K562 (cell line): ENCODE measurements around the gene CCDC71L. TPM values are rescaled to one million over a fixed set of nuclear protein-coding genes. Genes with fewer than 3 reads are reported as not detected.

Source experiments
- ARID2 ChIP-seq: fragments of 450-650 bp; IDR thresholded peaks from 2 replicates; pipeline ENCODE4 v1.6.1; 2017; ENCODE audit warnings: antibody characterized with exemption, mild to moderate bottlenecking
- CBX1 ChIP-seq: sonication (generic); IDR thresholded peaks from 2 replicates; pipeline ENCODE4 v1.6.1; 2016; ENCODE audit warnings: antibody characterized with exemption, low read depth, mild to moderate bottlenecking
- CBX3 ChIP-seq, 2 experiments: IDR thresholded peaks; 1 replicate in 1 of 2; 2 replicates in 1 of 2; pipeline ENCODE4 v1.6.1; 2012; ENCODE audit warnings: inconsistent platforms in 2 of 2, low read length in 2 of 2, borderline replicate concordance in 1 of 2, control low read depth in 1 of 2
- CREB3 ChIP-seq: fragments of 450-650 bp; conservative IDR thresholded peaks from 2 replicates; pipeline ENCODE4 v1.6.1; 2016; ENCODE audit warnings: missing genetic modification characterization, low read depth, mild to moderate bottlenecking, missing compliant biosample characterization, moderate library complexity
- CREB5 ChIP-seq: fragments of 250-450 bp; sonication (Bioruptor Pico); IDR thresholded peaks from 2 replicates; pipeline ENCODE4 v1.5.0; 2020; ENCODE audit warnings: mild to moderate bottlenecking
- FOXM1 ChIP-seq, 2 experiments: fragments of 450-650 bp in 1 of 2; sonication (generic) in 1 of 2; formaldehyde crosslinking in 1 of 2; IDR thresholded peaks; 2 replicates each; pipeline versions ENCODE4 v1.6.1 to v1.9.0; 2017 to 2022; ENCODE audit warnings: low read depth in 2 of 2, mild to moderate bottlenecking in 2 of 2, missing genetic modification reagents in 1 of 2, moderate library complexity in 1 of 2
- HCFC1 ChIP-seq: IDR thresholded peaks from 2 replicates; pipeline ENCODE4 v1.6.1; 2012; ENCODE audit warnings: low read depth, low read length, improper control_type of control experiment
- MYBL2 ChIP-seq, 2 experiments: fragments of 450-650 bp in 1 of 2; sonication (generic) in 1 of 2; formaldehyde crosslinking in 1 of 2; IDR thresholded peaks; 2 replicates each; pipeline versions ENCODE4 v1.6.1 to v1.8.1; 2017 to 2022; ENCODE audit warnings: borderline replicate concordance in 1 of 2, inconsistent platforms in 1 of 2, low read depth in 1 of 2, mild to moderate bottlenecking in 1 of 2, missing genetic modification reagents in 1 of 2, moderate library complexity in 1 of 2
- NFE2L1 ChIP-seq: fragments of 450-650 bp; IDR thresholded peaks from 2 replicates; pipeline ENCODE4 v1.6.1; 2016; ENCODE audit warnings: missing genetic modification characterization, low read depth, mild to moderate bottlenecking, missing compliant biosample characterization, moderate library complexity, borderline replicate concordance
- NFXL1 ChIP-seq: fragments of 450-650 bp; formaldehyde crosslinking; IDR thresholded peaks from 2 replicates; pipeline ENCODE4 v1.4.0; 2021; ENCODE audit warnings: mild to moderate bottlenecking
- PCBP1 ChIP-seq: fragments of 200-400 bp; formaldehyde crosslinking; IDR thresholded peaks from 2 replicates; pipeline ENCODE4 v1.6.1; 2018; ENCODE audit warnings: mild to moderate bottlenecking, low read depth, low read length; ENCODE audit not compliant: poor library complexity, severe bottlenecking
- PYGO2 ChIP-seq: fragments of 450-650 bp; IDR thresholded peaks from 2 replicates; pipeline ENCODE4 v1.6.1; 2016; ENCODE audit warnings: mild to moderate bottlenecking, missing genetic modification characterization, moderate library complexity, missing compliant biosample characterization
- SETDB1 ChIP-seq: IDR thresholded peaks from one replicate; pipeline ENCODE4 v1.6.1; 2012; ENCODE audit warnings: low read length, control low read depth, inconsistent platforms
- TRIM24 ChIP-seq, 2 experiments: fragments of 450-650 bp; IDR thresholded peaks; 2 replicates each; pipeline ENCODE4 v1.6.1; 2016
- ZNF23 ChIP-seq: fragments of 250-450 bp; sonication (Bioruptor Pico); IDR thresholded peaks from 2 replicates; pipeline ENCODE4 v1.4.0; 2020; ENCODE audit warnings: mild to moderate bottlenecking
- ZNF57 ChIP-seq: fragments of 450-650 bp; formaldehyde crosslinking; IDR thresholded peaks from 2 replicates; pipeline ENCODE4 v1.4.0; 2020; ENCODE audit warnings: mild to moderate bottlenecking, moderate library complexity
- ZNF76 ChIP-seq: fragments of 250-450 bp; sonication (Bioruptor Pico); IDR thresholded peaks from 2 replicates; pipeline ENCODE4 v1.4.0; 2020; ENCODE audit warnings: mild to moderate bottlenecking, moderate library complexity, borderline replicate concordance
- polyA plus RNA-seq, 8 experiments: library from polyadenylated mRNA; depleted of rRNA in 4 of 8; stranded (reverse) in 5 of 8; unstranded in 3 of 8; fragments of >200 nt; fragmentation: Nextera tagmentation in 2 of 8; fragmentation: Illumina TruSeq in 1 of 8; extraction: Ambion mirVana in 2 of 8; extraction: Trizol in 1 of 8; gene quantifications; 2 replicates each; pipeline versions ENCODE4 v1.2.1 to v1.2.3, GENCODE V29; 2011 to 2014; ENCODE audit warnings: inconsistent platforms in 1 of 8, missing spikeins in 1 of 8
- total RNA-seq, 7 experiments: library from RNA; depleted of rRNA in 6 of 7; stranded (reverse); fragments of >200 nt in 6 of 7; fragmentation: Illumina TruSeq in 2 of 7; extraction: Trizol in 2 of 7; gene quantifications; 2 replicates each; pipeline versions ENCODE4 v1.2.1 to v1.2.3, GENCODE V29; 2011 to 2021; ENCODE audit warnings: low replicate concordance in 1 of 7
- TF ChIP-seq, protein P1 (sequence below): fragments of 450-650 bp; IDR thresholded peaks from 2 replicates; pipeline ENCODE4 v1.6.1; 2016; ENCODE audit warnings: borderline replicate concordance
- TF ChIP-seq, protein P2 (sequence below): fragments of 450-650 bp; formaldehyde crosslinking; IDR thresholded peaks from 2 replicates; pipeline ENCODE4 v1.4.0; 2020; ENCODE audit warnings: mild to moderate bottlenecking, mixed read lengths

Gene CCDC71L
- total and polyA plus RNA-seq, 9 of the 15 experiments (the other 6 are each of a cell fraction or from before 2014, with no cell fraction given): 5.7 to 108 (median 25.4) TPM

DNA sequence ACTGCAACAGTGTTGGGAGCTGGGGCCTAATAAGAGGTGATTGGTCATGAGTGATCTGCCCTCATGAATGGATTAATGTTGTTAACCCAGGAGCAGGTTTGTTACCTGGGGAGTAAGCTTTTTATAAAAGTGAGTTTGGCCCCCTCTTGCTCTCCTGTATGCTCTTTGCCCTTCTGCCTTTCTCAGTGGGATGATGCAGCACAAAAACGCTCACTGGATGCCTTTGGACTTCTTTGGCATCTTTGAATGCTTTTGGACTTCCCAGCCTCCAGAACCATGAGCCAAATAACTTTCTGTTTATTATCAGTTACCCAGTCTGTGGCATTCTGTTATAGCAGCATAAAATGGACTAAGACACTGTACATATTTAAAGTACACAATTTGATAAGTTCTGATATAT lies 48.5 kb downstream of the CCDC71L start (continued):
- TF ChIP-seq, protein P1, sequence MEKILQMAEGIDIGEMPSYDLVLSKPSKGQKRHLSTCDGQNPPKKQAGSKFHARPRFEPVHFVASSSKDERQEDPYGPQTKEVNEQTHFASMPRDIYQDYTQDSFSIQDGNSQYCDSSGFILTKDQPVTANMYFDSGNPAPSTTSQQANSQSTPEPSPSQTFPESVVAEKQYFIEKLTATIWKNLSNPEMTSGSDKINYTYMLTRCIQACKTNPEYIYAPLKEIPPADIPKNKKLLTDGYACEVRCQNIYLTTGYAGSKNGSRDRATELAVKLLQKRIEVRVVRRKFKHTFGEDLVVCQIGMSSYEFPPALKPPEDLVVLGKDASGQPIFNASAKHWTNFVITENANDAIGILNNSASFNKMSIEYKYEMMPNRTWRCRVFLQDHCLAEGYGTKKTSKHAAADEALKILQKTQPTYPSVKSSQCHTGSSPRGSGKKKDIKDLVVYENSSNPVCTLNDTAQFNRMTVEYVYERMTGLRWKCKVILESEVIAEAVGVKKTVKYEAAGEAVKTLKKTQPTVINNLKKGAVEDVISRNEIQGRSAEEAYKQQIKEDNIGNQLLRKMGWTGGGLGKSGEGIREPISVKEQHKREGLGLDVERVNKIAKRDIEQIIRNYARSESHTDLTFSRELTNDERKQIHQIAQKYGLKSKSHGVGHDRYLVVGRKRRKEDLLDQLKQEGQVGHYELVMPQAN: no peak
- TF ChIP-seq CBX3 (IDR thresholded peaks at IDR 0.05; ENCODE audit: borderline replicate concordance in 1 of 2, low read length in 2 of 2) (peak in 1 of 2 experiments; percentile 92; a peak in 1 of 3 replicates), ZNF57 (CRISPR knock-in tag) (no peak), PYGO2 (no peak), NFE2L1 (tag) (no peak), CREB5 (no peak), PCBP1 (no peak), SETDB1 (no peak), ZNF23 (CRISPR knock-in tag) (no peak), CBX1 (peak; percentile 71; the same call in 1 of the 2 replicates), ARID2 (no peak), NFXL1 (no peak), ZNF76 (CRISPR knock-in tag) (no peak), CREB3 (tag) (no peak), FOXM1 (IDR thresholded peaks at IDR 0.05; ENCODE audit: low read depth) (no peak), FOXM1 (CRISPR knock-in tag; IDR thresholded peaks at IDR 0.05; ENCODE audit: low read depth) (no peak), HCFC1 (no peak), TRIM24 (IDR thresholded peaks at IDR 0.05) (peak; percentile 43 to 47; a peak in 2 of 4 replicates), MYBL2 (IDR thresholded peaks at IDR 0.05; ENCODE audit: low read depth) (no peak), MYBL2 (CRISPR knock-in tag; IDR thresholded peaks at IDR 0.05; ENCODE audit: borderline replicate concordance) (no peak)
- TF ChIP-seq, protein P2, sequence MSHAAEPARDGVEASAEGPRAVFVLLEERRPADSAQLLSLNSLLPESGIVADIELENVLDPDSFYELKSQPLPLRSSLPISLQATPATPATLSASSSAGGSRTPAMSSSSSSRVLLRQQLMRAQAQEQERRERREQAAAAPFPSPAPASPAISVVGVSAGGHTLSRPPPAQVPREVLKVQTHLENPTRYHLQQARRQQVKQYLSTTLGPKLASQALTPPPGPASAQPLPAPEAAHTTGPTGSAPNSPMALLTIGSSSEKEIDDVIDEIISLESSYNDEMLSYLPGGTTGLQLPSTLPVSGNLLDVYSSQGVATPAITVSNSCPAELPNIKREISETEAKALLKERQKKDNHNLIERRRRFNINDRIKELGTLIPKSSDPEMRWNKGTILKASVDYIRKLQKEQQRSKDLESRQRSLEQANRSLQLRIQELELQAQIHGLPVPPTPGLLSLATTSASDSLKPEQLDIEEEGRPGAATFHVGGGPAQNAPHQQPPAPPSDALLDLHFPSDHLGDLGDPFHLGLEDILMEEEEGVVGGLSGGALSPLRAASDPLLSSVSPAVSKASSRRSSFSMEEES: no peak
- TF ChIP-seq, all 486 proteins: peak for 7
